Testis (tissue), 3 donors: ENCODE measurements around the gene PRODH. TPM values are rescaled to one million over a fixed set of nuclear protein-coding genes. Genes with fewer than 3 reads are reported as not detected.
"Not testable (repeated sequence)": the region's sequence is repeated elsewhere in the genome, so short reads cannot be mapped to it uniquely, and the experiment has no call there.

Experiments used
- DNase-seq: peaks from one replicate; pipeline ENCODE4 v3.0.0-alpha.2; 2019
- H3K27ac ChIP-seq, 2 donors: fragments of 200-600 bp; sonication (generic); one replicate each; pipeline ENCODE4 v1.5.1; 2019
- H3K27me3 ChIP-seq: fragments of 200-600 bp; sonication (generic); one replicate; pipeline ENCODE4 v1.5.1; 2019
- H3K36me3 ChIP-seq: fragments of 200-600 bp; sonication (generic); one replicate; pipeline ENCODE4 v1.5.1; 2017; ENCODE audit warnings: low read depth; ENCODE audit errors: missing control alignments
- H3K4me1 ChIP-seq: fragments of 200-600 bp; sonication (generic); one replicate; pipeline ENCODE4 v1.5.1; 2019
- H3K4me3 ChIP-seq, 2 donors: fragments of 200-600 bp; sonication (generic); one replicate each; pipeline ENCODE4 v1.5.1; 2017 to 2019
- H3K9me3 ChIP-seq: fragments of 200-600 bp; sonication (generic); one replicate; pipeline ENCODE4 v1.5.1; 2017
- CTCF ChIP-seq, 3 experiments: fragments of 450-650 bp in 2 of 3; fragments of 200-600 bp in 1 of 3; sonication (generic) in 1 of 3; IDR thresholded peaks; one replicate each; pipeline ENCODE4 v1.5.1; 2016 to 2019; ENCODE audit warnings: antibody characterized with exemption in 3 of 3, mild to moderate bottlenecking in 2 of 3, moderate library complexity in 1 of 3
- POLR2A ChIP-seq: fragments of 450-650 bp; IDR thresholded peaks from one replicate; pipeline ENCODE4 v1.6.1; 2017; ENCODE audit warnings: antibody characterized with exemption, mild to moderate bottlenecking, moderate library complexity
- WGBS, 2 donors: methylation state at CpG; one replicate each; pipeline ENCODE4 v1.1.5; 2018; 5-methylcytosine and 5-hydroxymethylcytosine counted together
- intact Hi-C: fragments of 100-400 bp; cut with DNase I; formaldehyde crosslinking; loops from one replicate; pipeline ENCODE4 v1.15.1; 2023; ENCODE audit warnings: low total_unique reads
- polyA plus RNA-seq: library from polyadenylated mRNA; stranded (reverse); fragments of 350-450 nt; fragmentation: Illumina TruSeq; extraction: RNeasy Lipid Tissue Mini Kit (QIAGEN cat#74804); gene quantifications from one replicate; pipeline ENCODE4 v1.2.3, GENCODE V29; 2014; ENCODE audit warnings: low read depth, low replicate concordance; ENCODE audit not compliant: insufficient read depth
- total RNA-seq, 2 donors: library from RNA; depleted of rRNA; stranded (reverse); fragments of >200 nt; gene quantifications; one replicate each; pipeline ENCODE4 v1.2.3, GENCODE V29; 2016

PRODH gene
- total and polyA plus RNA-seq, 3 donors from 2014 or later: 3.2 to 7.4 (median 5.6) TPM

GRCh38 chr22:18966748-18967147 lies 30.7 kb upstream of the PRODH start:
- Histone ChIP-seq H3K27me3 (no peaks in the 10 kb centered on the region), H3K9me3 (no peaks in the 10 kb centered on the region), H3K4me1 (no peaks in the 10 kb centered on the region), H3K27ac (no peak overlapping the region), H3K4me3 (no peak overlapping the region), H3K36me3 (no peaks in the 10 kb centered on the region)
- WGBS, 2 donors: 94 to 97% methylated on average over 6 to 7 of the region's 7 CpGs
- DNase-seq: no peak
- intact Hi-C loops: no loop called here
- TF ChIP-seq CTCF (IDR thresholded peaks at IDR 0.05): no peak
- TF ChIP-seq POLR2A: no peak

DNA sequence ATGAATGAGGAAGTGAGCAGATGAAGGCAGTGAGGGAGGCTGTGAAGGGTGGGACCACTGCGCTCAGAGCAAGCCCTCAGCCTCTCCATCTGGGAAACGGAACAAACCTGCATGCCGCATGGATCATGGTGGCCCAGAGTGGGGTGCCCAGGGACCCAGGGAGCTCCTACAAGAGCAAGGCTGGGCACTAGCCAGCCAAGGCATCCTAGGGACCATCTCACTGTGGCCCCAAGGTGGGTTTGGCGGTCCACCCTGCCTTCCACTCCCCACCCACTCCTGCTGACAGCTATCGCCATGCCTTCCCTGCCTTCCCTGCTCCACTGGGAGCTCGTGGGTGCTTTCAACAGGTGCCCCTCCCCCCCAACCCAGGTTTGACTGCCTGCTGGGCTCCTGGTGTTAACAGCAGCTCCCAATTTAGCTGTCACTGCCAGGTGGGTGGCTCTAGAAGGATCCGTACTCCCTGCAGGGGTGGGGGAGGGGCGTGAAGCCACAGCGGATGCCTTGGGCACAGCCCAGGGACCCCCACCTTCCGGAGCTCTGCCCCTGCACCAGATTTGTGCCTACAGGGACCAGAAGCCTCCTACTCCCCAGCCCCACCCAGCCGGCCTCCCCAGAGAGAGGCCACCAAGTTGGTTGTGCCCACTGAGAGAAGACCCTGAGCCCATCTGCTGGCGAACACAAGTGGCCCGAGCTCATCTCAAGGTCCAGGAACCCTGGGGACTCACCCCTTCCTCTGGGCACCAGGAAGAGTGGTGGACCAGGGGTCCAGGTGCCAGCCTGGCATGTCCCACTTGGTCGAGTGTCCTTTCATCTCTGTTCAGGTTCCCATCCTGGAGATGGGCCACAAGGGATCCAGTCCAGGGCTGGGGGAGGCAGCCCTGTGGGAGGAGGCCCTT lies 29.7 kb upstream of the PRODH start:
- H3K27me3 ChIP-seq: no peaks in the 10 kb centered on the region
- H3K27ac ChIP-seq: no peak overlapping the region
- 86 to 94% methylated on average over 6 to 14 of the region's 14 CpGs for WGBS, 2 donors
- intact Hi-C loops: no loop called here
- no peak for TF ChIP-seq POLR2A
- no peak for TF ChIP-seq CTCF (IDR thresholded peaks at IDR 0.05)
- H3K4me3 ChIP-seq: no peak overlapping the region
- no peaks in the 10 kb centered on the region for H3K36me3 ChIP-seq
- H3K9me3 ChIP-seq: no peaks in the 10 kb centered on the region
- no peak for DNase-seq
- H3K4me1 ChIP-seq: no peaks in the 10 kb centered on the region

- DNase-seq, H3K4me3 ChIP-seq, H3K4me1 ChIP-seq, intact Hi-C loops, H3K36me3 ChIP-seq, H3K9me3 ChIP-seq, H3K27ac ChIP-seq, H3K27me3 ChIP-seq: not testable (repeated sequence)
- WGBS, 2 donors: 85 to 91% methylated on average over 5 to 19 of the region's 19 CpGs
Measured at GRCh38 chr22:18964501-18965265, 28.6 kb upstream of the PRODH start.

DNA sequence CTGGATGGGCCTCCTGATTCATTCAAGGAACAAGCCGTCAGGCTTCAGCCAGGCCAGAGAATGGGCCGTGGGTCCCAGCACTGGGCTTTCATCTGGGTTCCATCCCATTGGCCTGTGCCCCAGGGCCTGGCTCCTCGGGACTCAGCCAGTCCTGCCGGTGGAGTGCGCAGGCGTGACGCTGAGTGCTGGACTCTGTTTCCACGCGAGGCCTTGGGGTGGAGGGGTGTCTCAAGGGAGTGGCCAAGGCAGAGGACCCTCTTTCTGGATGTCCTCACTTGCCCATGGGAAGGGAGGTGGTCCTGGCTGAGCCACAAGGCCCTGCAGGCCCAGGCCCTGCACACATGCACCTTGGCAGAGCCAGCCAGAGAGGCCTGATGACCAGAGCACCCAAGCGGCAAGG lies 28.0 kb upstream of the PRODH start:
- H3K4me3 ChIP-seq, H3K4me1 ChIP-seq, H3K27me3 ChIP-seq, DNase-seq, H3K36me3 ChIP-seq, H3K27ac ChIP-seq, H3K9me3 ChIP-seq, intact Hi-C loops: not testable (repeated sequence)
- 84 to 87% methylated on average over 4 to 10 of the region's 10 CpGs for WGBS, 2 donors

DNA sequence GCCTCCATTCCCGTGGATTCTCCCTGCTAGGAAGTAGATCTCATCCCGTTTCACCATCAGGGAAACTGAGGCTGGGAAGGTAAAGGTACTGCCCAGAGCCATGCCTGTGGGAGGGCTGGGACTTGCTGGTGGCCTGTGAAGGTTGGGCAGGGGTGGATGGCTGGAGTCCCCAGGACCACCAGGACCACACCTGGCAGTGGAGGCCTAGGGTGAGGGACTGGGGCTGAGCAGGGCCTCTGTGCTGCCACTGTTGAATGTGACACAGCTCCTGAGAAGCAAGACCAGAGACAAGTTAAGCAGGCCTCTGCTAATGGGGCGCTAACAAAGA lies 26.2 kb upstream of the PRODH start:
- no peaks in the 10 kb centered on the region for H3K36me3 ChIP-seq
- H3K4me3 ChIP-seq: no peak overlapping the region
- 80 to 95% methylated on average over 3 of the region's 3 CpGs for WGBS, 2 donors
- H3K9me3 ChIP-seq: no peaks in the 10 kb centered on the region
- no peaks in the 10 kb centered on the region for H3K27me3 ChIP-seq
- H3K4me1 ChIP-seq: no peaks in the 10 kb centered on the region
- H3K27ac ChIP-seq: no peak overlapping the region
- no peak for DNase-seq
- intact Hi-C loops: no loop called here
- no peak for TF ChIP-seq POLR2A
- TF ChIP-seq CTCF (IDR thresholded peaks at IDR 0.05): no peak

GRCh38 chr22:18961632-18962307 lies 25.7 kb upstream of the PRODH start:
- DNase-seq, H3K9me3 ChIP-seq, H3K4me1 ChIP-seq, H3K4me3 ChIP-seq, H3K36me3 ChIP-seq, H3K27ac ChIP-seq, intact Hi-C loops, H3K27me3 ChIP-seq: not testable (repeated sequence)
- 82 to 89% methylated on average over 8 of the region's 8 CpGs for WGBS, 2 donors

DNA sequence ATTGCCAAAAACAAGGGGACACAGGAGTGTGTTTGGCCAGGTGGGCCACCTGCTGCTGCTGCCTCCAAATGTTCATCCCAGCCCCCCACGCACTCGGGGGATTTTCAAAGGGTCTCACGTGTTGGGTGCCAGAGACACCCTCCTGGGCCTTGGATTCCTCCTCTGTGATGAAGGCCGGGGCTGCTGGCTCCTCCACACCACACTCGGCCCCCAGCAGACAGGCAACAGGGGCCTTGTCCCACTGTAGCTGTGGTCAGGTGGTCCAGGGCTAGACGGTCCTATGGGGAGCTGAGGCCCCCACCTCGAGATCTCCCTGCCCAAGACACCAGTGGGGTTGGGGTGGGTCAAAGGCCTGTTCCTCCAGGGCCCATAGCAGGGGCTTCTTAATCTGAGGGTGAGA lies 25.1 kb upstream of the PRODH start:
- H3K4me1 ChIP-seq, H3K4me3 ChIP-seq, H3K9me3 ChIP-seq, H3K36me3 ChIP-seq, H3K27me3 ChIP-seq, DNase-seq, intact Hi-C loops, H3K27ac ChIP-seq: not testable (repeated sequence)
- 40 to 74% methylated on average over 1 to 7 of the region's 7 CpGs for WGBS, 2 donors

- WGBS, 2 donors: 82% methylated on average over 9 of the region's 11 CpGs; no CpG with 5 or more reads in 1 of the 2 donors
- H3K27ac ChIP-seq, H3K4me3 ChIP-seq, H3K9me3 ChIP-seq, H3K4me1 ChIP-seq, DNase-seq, intact Hi-C loops, H3K36me3 ChIP-seq, H3K27me3 ChIP-seq: not testable (repeated sequence)
Measured at GRCh38 chr22:18960166-18960820, 24.2 kb upstream of the PRODH start.
